Ishikawa (cell line): ENCODE data around the gene PHF21A.

Experiments used
- MAX ChIP-seq: IDR thresholded peaks from 2 replicates; pipeline ENCODE4 v1.6.1; 2012
- TAF1 ChIP-seq: IDR thresholded peaks from 2 replicates; pipeline ENCODE4 v1.6.1; 2012; ENCODE audit warnings: low read depth, mild to moderate bottlenecking

DNA sequence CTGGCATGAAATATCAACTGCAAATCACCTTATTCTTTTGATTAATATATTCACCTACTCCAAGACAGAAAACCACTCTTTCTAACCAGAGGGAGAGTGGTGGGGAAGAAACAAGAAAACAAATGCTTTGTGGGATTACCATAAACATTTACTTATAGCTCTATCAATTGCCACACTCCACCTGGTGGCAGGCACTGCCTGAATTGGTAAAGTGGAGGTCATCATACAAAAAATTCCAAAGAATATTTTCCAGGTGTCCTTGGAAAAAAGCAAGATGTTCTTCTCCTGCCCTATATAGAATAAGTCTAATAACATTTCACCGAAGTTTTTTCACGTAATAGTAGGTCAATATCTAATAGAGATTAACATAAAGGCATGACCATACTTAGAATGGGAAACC is 45.3 kb downstream of the PHF21A start:
- TF ChIP-seq MAX (no peak), TAF1 (no peak)
